ENCODE data around the gene SEPTIN10.

DNA sequence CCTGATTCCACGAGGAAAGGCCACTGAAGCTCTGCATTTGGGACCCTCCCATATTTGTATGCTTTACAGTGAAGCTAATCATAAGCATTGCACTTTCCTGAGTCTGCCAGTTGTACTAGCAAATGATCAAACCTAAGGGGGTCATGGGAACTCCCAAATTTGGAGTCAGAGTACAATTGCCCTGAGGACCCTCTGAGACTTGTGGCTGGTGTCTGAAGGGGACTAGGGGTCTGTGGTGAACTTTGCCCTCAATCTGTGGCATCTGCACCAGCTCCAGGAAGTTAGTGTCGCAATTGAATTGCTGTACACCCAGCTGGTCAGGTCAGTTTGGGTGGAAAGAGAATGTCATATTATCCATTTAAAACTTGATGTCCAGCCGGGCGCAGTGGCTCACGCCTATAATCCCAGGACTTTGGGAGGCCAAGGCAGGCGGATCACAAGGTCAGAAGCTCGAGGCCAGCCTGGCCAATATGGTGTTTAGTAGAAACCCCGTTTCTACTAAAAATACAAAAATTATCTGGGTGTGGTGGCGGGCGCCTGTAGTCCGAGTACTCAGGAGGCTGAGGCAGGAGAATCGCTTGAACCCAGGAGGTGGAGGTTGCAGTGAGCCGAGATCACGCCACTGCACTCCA is 18.5 kb upstream of the SEPTIN10 start:
- TF ChIP-seq, protein P1, sequence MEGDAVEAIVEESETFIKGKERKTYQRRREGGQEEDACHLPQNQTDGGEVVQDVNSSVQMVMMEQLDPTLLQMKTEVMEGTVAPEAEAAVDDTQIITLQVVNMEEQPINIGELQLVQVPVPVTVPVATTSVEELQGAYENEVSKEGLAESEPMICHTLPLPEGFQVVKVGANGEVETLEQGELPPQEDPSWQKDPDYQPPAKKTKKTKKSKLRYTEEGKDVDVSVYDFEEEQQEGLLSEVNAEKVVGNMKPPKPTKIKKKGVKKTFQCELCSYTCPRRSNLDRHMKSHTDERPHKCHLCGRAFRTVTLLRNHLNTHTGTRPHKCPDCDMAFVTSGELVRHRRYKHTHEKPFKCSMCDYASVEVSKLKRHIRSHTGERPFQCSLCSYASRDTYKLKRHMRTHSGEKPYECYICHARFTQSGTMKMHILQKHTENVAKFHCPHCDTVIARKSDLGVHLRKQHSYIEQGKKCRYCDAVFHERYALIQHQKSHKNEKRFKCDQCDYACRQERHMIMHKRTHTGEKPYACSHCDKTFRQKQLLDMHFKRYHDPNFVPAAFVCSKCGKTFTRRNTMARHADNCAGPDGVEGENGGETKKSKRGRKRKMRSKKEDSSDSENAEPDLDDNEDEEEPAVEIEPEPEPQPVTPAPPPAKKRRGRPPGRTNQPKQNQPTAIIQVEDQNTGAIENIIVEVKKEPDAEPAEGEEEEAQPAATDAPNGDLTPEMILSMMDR (IDR thresholded peaks at IDR 0.05), result no peak
- no peak for TF ChIP-seq ZFX (IDR thresholded peaks at IDR 0.05; ENCODE audit: borderline replicate concordance)

Data from 22Rv1 (cell line).